KG1 (cell line): Measurements from ENCODE around the gene EFHC2.
A peak's percentile ranks its signal among the peaks of the same experiment; 100 is the strongest.

Experiments used
- DNase-seq: peaks from one replicate; lab custom pipeline; 2025; lab: John Stamatoyannopoulos, UW

Gene EFHC2

DNA sequence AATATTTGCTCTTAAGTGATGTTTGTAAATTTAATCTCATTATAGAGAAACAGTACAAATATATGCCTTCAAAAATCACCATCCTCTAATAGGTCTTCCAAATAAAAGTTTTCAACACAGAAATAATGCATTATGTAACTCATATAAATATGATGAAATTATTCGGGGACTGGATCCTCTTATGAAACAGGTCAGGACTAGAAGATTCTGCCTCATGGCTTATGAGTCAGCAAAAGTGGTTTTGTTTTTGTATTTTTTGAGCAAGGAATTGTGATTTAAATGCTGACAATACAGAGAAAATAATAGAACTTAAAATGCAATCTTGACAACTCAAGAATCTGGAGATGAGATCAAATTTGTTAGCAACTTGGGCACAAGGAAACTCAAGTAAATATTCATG, 190.6 kb downstream of the EFHC2 start:
- no peak for DNase-seq

- no peak for DNase-seq
These were observed 196.3 kb downstream of the EFHC2 start for GRCh38 chrX:44147130-44147529.

GRCh38 chrX:44144177-44144945, 199.1 kb downstream of the EFHC2 start:
- no peak for DNase-seq

DNA sequence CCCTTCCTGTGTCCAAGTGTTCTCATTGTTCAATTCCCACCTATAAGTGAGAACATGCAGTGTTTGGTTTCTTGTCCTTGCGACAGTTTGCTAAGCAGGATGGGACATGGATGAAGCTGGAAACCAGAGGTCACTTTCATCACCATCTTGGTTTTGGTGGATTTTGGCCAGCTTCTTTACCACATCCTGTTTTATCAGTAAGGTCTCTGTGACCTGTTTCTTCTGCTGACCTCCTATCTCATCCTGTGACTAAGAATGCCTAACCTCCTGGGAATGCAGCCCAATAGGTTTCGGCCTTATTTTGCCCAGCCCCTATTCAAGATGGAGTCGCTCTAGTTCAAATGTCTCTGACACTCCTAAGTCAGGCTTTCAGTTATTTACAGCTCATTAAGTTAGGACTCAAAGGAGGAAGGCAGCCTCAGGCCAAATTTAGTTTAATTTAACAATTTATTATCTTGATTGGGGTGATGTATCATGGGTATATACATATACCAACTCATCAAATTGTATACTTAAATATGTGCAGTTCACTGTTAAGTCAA, 200.3 kb downstream of the EFHC2 start:
- DNase-seq = no peak

DNA sequence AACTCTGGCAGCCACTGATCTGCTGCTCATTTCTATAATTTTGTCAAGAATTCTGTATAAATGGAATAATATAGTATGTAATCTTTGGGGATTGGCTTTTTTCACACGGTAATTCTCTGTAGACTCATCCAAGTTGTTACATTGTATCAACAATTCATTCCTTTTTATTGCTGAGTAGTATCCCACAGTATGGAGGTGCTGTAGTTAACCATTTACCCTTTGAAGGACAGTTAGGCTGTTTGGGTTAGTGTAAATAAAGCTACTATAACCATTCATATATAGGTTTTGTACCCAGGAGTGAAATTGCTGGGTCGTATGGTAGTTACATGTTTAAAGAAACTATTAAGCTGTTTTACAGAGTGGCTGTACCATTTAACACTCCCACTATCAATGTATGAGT, 213.3 kb downstream of the EFHC2 start:
- DNase-seq = no peak

- DNase-seq = no peak
These were observed 230.1 kb downstream of the EFHC2 start for GRCh38 chrX:44113337-44113736.

DNA sequence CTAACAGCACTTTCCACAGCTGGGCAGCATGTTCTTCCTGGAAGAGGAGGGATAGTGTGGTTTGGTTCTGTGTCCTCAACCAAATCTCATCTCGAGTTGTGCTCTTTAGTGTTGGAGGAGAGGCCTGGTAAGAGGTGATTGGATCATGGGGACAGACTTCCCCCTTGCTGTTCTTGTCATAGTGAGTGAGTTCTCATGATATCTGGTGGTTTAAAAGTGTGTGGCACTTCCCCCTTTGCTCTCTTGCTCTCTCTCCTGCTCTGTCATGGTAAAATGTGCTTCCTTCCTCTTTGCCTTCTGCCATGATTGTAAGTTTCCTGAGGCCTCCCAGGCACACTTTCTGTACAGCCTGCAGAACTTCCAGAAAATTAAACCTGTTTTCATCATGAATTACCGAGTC, 236.6 kb downstream of the EFHC2 start:
- peak; percentile 1 for DNase-seq

GRCh38 chrX:44105228-44105913, 238.1 kb downstream of the EFHC2 start:
- DNase-seq = no peak

GRCh38 chrX:44104699-44105098, 238.8 kb downstream of the EFHC2 start:
- no peak for DNase-seq

DNA sequence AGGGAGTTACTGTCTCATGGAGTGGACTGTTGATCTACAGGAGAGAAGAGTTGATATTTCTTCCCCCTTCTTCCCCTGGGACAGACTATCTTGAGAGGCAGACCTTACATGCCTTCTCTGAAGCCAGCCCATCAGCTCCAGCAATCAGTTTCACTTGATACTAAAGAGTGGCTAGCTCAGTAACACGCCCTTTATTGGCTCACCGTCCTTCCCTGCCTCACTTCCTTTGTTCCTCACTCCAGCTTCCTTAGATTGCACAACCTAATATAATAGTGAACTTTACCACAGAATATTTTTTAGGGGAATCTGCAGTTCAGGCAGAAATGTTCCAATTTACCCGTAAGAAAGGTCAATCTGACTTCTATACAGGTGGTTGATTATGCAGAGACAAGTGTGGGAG, 242.2 kb downstream of the EFHC2 start:
- DNase-seq = no peak

GRCh38 chrX:44099366-44099765, 244.1 kb downstream of the EFHC2 start:
- no peak for DNase-seq
